H9 (cell line): ENCODE measurements around the gene LHFPL6. TPM values are rescaled to one million over a fixed set of nuclear protein-coding genes. Genes with fewer than 3 reads are reported as not detected.

Experiments
- DNase-seq: peaks from one replicate; pipeline ENCODE4 v3.0.0-alpha.2; 2017
- H2AFZ ChIP-seq: one replicate; pipeline ENCODE4 v1.6.1; 2013; ENCODE audit warnings: mild to moderate bottlenecking, low read length, control low read depth, moderate library complexity
- H2AK5ac ChIP-seq: 2 replicates; pipeline ENCODE4 v1.6.1; 2013; ENCODE audit warnings: low read length, control low read depth, mixed read lengths; ENCODE audit not compliant: insufficient read length
- H2BK120ac ChIP-seq: one replicate; pipeline ENCODE4 v1.6.1; 2013; ENCODE audit warnings: low read depth, mild to moderate bottlenecking, low read length, control low read depth, inconsistent platforms; ENCODE audit not compliant: poor library complexity, severe bottlenecking
- H2BK12ac ChIP-seq: 2 replicates; pipeline ENCODE4 v1.6.1; 2013; ENCODE audit warnings: low read length, control low read depth, mixed read lengths, low read depth; ENCODE audit not compliant: insufficient read length
- H2BK15ac ChIP-seq: 2 replicates; pipeline ENCODE4 v1.6.1; 2013; ENCODE audit warnings: low read depth, low read length, control low read depth
- H2BK20ac ChIP-seq: one replicate; pipeline ENCODE4 v1.6.1; 2013; ENCODE audit warnings: low read depth, mild to moderate bottlenecking, low read length, control low read depth, inconsistent platforms; ENCODE audit not compliant: poor library complexity, severe bottlenecking
- H2BK5ac ChIP-seq: 2 replicates; pipeline ENCODE4 v1.6.1; 2013; ENCODE audit warnings: low read length, control low read depth, mixed read lengths; ENCODE audit not compliant: insufficient read length
- H3K14ac ChIP-seq: 2 replicates; pipeline ENCODE4 v1.6.1; 2013; ENCODE audit warnings: low read length, control low read depth; ENCODE audit not compliant: insufficient read depth
- H3K18ac ChIP-seq: 2 replicates; pipeline ENCODE4 v1.6.1; 2013; ENCODE audit warnings: low read depth, mild to moderate bottlenecking, mixed read lengths, low read length, control low read depth; ENCODE audit not compliant: insufficient read length
- H3K23ac ChIP-seq: 2 replicates; pipeline ENCODE4 v1.6.1; 2013; ENCODE audit warnings: low read length, control low read depth, mixed read lengths, low read depth; ENCODE audit not compliant: insufficient read length
- H3K23me2 ChIP-seq: 2 replicates; pipeline ENCODE4 v1.6.1; 2013; ENCODE audit warnings: low read depth, mild to moderate bottlenecking, mixed read lengths, low read length, control low read depth; ENCODE audit not compliant: insufficient read length, poor library complexity, severe bottlenecking
- H3K27ac ChIP-seq: 2 replicates; pipeline ENCODE4 v1.5.1; 2013; ENCODE audit warnings: low read length, control low read depth, mixed read lengths, low read depth; ENCODE audit not compliant: insufficient read length
- H3K27me3 ChIP-seq: 2 replicates; pipeline ENCODE4 v1.6.1; 2013; ENCODE audit warnings: low read length, control low read depth, inconsistent platforms; ENCODE audit not compliant: insufficient read depth
- H3K4ac ChIP-seq: 2 replicates; pipeline ENCODE4 v1.6.1; 2013; ENCODE audit warnings: low read depth, mild to moderate bottlenecking, control low read depth, inconsistent platforms, low read length, moderate library complexity
- H3K4me1 ChIP-seq: 2 replicates; pipeline ENCODE4 v1.6.1; 2013; ENCODE audit warnings: low read length, control low read depth, inconsistent platforms; ENCODE audit not compliant: insufficient read depth
- H3K4me2 ChIP-seq: 2 replicates; pipeline ENCODE4 v1.6.1; 2013; ENCODE audit warnings: low read length, control low read depth, mixed read lengths; ENCODE audit not compliant: insufficient read length, insufficient read depth
- H3K56ac ChIP-seq: 2 replicates; pipeline ENCODE4 v1.6.1; 2013; ENCODE audit warnings: low read depth, mild to moderate bottlenecking, mixed read lengths, low read length, control low read depth; ENCODE audit not compliant: insufficient read length
- H3K79me1 ChIP-seq: 2 replicates; pipeline ENCODE4 v1.6.1; 2013; ENCODE audit warnings: low read depth, mild to moderate bottlenecking, moderate library complexity, low read length, control low read depth, inconsistent platforms; ENCODE audit not compliant: insufficient read depth, poor library complexity, severe bottlenecking
- H3K79me2 ChIP-seq: 2 replicates; pipeline ENCODE4 v1.6.1; 2013; ENCODE audit warnings: low read length, control low read depth, inconsistent platforms; ENCODE audit not compliant: insufficient read depth
- H3K9ac ChIP-seq: 2 replicates; pipeline ENCODE4 v1.6.1; 2013; ENCODE audit warnings: low read length, control low read depth, mixed read lengths; ENCODE audit not compliant: insufficient read length; ENCODE audit errors: extremely low read depth
- H3K9me3 ChIP-seq: one replicate; pipeline ENCODE4 v1.6.1; 2013; ENCODE audit warnings: low read depth, low read length, inconsistent platforms; ENCODE audit not compliant: control insufficient read depth
- H3T11ph ChIP-seq: one replicate; pipeline ENCODE4 v1.6.1; 2013; ENCODE audit warnings: mild to moderate bottlenecking, low read length, control low read depth, inconsistent platforms
- H4K20me1 ChIP-seq: one replicate; pipeline ENCODE4 v1.6.1; 2013; ENCODE audit not compliant: control insufficient read depth, insufficient read length, insufficient read depth
- H4K5ac ChIP-seq: 2 replicates; pipeline ENCODE4 v1.6.1; 2013; ENCODE audit warnings: low read depth, mild to moderate bottlenecking, mixed read lengths, low read length, control low read depth; ENCODE audit not compliant: insufficient read length
- H4K8ac ChIP-seq: replicated peaks from 2 replicates; pipeline ENCODE4 v1.6.1; 2013; ENCODE audit warnings: low read length, control low read depth, mixed read lengths, low read depth; ENCODE audit not compliant: insufficient read length
- H4K91ac ChIP-seq: 2 replicates; pipeline ENCODE4 v1.6.1; 2013; ENCODE audit warnings: low read depth, mild to moderate bottlenecking, moderate library complexity, mixed read lengths, low read length, control low read depth; ENCODE audit not compliant: insufficient read length
- H3K27ac Mint-ChIP-seq, 3 experiments: 2 replicates in 2 of 3; 3 replicates in 1 of 3; pipeline ENCODE4 v1.8.0; 2020 to 2021; ENCODE audit warnings: mixed read lengths in 3 of 3, mild to moderate bottlenecking in 1 of 3, moderate library complexity in 1 of 3
- H3K27me3 Mint-ChIP-seq: 2 replicates; pipeline ENCODE4 v1.8.0; 2021; ENCODE audit warnings: low read depth, mild to moderate bottlenecking, moderate library complexity, mixed read lengths
- H3K36me3 Mint-ChIP-seq, 3 experiments: 2 replicates in 2 of 3; 3 replicates in 1 of 3; pipeline ENCODE4 v1.8.0; 2020 to 2021; ENCODE audit warnings: low read depth in 3 of 3, mixed read lengths in 3 of 3; ENCODE audit not compliant: insufficient read depth in 1 of 3
- H3K4me1 Mint-ChIP-seq, 2 experiments: 2 replicates each; pipeline ENCODE4 v1.8.0; 2020; ENCODE audit warnings: mixed read lengths in 2 of 2
- H3K4me3 Mint-ChIP-seq, 2 experiments: 2 replicates in 1 of 2; 3 replicates in 1 of 2; pipeline ENCODE4 v1.8.0; 2020 to 2021; ENCODE audit warnings: mild to moderate bottlenecking in 2 of 2, mixed read lengths in 2 of 2, moderate library complexity in 1 of 2
- H3K9me3 Mint-ChIP-seq, 2 experiments: 2 replicates in 1 of 2; 3 replicates in 1 of 2; pipeline ENCODE4 v1.8.0; 2020; ENCODE audit warnings: mild to moderate bottlenecking in 2 of 2, mixed read lengths in 2 of 2, moderate library complexity in 1 of 2
- CTCF ChIP-seq: fragments of 200-600 bp; sonication (generic); conservative IDR thresholded peaks from 3 replicates; pipeline ENCODE4 v1.8.0; 2021; ENCODE audit warnings: antibody characterized with exemption, mild to moderate bottlenecking
- WGBS: extraction: QIAGEN DNeasy Blood & Tissue Kit; methylation state at CpG from one replicate; pipeline ENCODE4 v1.1.7; 2013; ENCODE audit warnings: missing lambda C conversion rate, low lambda C conversion rate, mixed read lengths; ENCODE audit not compliant: insufficient read length; ENCODE audit errors: extremely low coverage; 5-methylcytosine and 5-hydroxymethylcytosine counted together
- total RNA-seq: library from RNA; stranded (reverse); gene quantifications from 2 replicates; pipeline ENCODE4 v1.2.1, GENCODE V29; 2021

The LHFPL6 gene
- total RNA-seq, 1 experiment from 2014 or later = 3.5 TPM

GRCh38 chr13:39379118-39379517, 223.9 kb downstream of the LHFPL6 start:
- H2BK5ac ChIP-seq = no peak overlapping the region
- no peak overlapping the region for H3T11ph ChIP-seq
- H2AK5ac ChIP-seq = no peak overlapping the region
- Mint-ChIP-seq H3K4me3 (no peak overlapping the region), H3K27me3 (peaks cover 100% of the 10 kb centered on the region), H3K9me3 (peaks cover 5 to 9% of the 10 kb centered on the region in 2 experiments), H3K27ac (no peak overlapping the region), H3K4me1 (peaks cover 4% of the 10 kb centered on the region in 2 experiments; a peak in 3 of 4 replicates), H3K36me3 (peaks cover 0 to 11% (median 0%) of the 10 kb centered on the region in 3 experiments; a peak in 2 of 7 replicates)
- no peak for TF ChIP-seq CTCF
- H2BK12ac ChIP-seq = no peak overlapping the region
- no peak overlapping the region for H4K91ac ChIP-seq
- no peak overlapping the region for H4K8ac ChIP-seq
- no peak overlapping the region for H3K23ac ChIP-seq
- no peak for DNase-seq
- no peak overlapping the region for H3K9ac ChIP-seq
- no peak overlapping the region for H2BK15ac ChIP-seq
- peaks cover 39% of the 10 kb centered on the region for H3K27me3 ChIP-seq
- no peak overlapping the region for H2BK120ac ChIP-seq
- no peak overlapping the region for H2AFZ ChIP-seq
- no CpG with 5 or more reads among the region's 2 CpGs for WGBS
- no peaks in the 10 kb centered on the region for H3K9me3 ChIP-seq
- H3K56ac ChIP-seq = no peak overlapping the region
- H3K79me1 ChIP-seq = no peaks in the 10 kb centered on the region
- H3K18ac ChIP-seq = no peak overlapping the region
- no peak overlapping the region for H2BK20ac ChIP-seq
- no peaks in the 10 kb centered on the region for H3K23me2 ChIP-seq
- no peak overlapping the region for H3K4me2 ChIP-seq
- H3K4me1 ChIP-seq = no peaks in the 10 kb centered on the region
- H3K14ac ChIP-seq = no peak overlapping the region
- H3K27ac ChIP-seq = no peak overlapping the region
- H4K5ac ChIP-seq = no peak overlapping the region
- no peak overlapping the region for H3K4ac ChIP-seq
- no peaks in the 10 kb centered on the region for H3K79me2 ChIP-seq
- no peaks in the 10 kb centered on the region for H4K20me1 ChIP-seq
